Thyroid gland (tissue), 4 donors: ENCODE results near the gene CCSER1.

Experiments
- CTCF ChIP-seq, 6 experiments: fragments of 200-600 bp in 3 of 6; fragments of 450-650 bp in 3 of 6; sonication (generic) in 3 of 6; IDR thresholded peaks; one replicate each; pipeline ENCODE4 v1.5.1; 2016 to 2019; ENCODE audit warnings: antibody characterized with exemption in 6 of 6, mild to moderate bottlenecking in 2 of 6, inconsistent platforms in 1 of 6, moderate library complexity in 1 of 6
- POLR2A ChIP-seq, 2 donors: fragments of 450-650 bp; IDR thresholded peaks; one replicate each; pipeline ENCODE4 v1.6.1; 2017; ENCODE audit warnings: antibody characterized with exemption in 2 of 2, mild to moderate bottlenecking in 2 of 2, moderate library complexity in 1 of 2

DNA sequence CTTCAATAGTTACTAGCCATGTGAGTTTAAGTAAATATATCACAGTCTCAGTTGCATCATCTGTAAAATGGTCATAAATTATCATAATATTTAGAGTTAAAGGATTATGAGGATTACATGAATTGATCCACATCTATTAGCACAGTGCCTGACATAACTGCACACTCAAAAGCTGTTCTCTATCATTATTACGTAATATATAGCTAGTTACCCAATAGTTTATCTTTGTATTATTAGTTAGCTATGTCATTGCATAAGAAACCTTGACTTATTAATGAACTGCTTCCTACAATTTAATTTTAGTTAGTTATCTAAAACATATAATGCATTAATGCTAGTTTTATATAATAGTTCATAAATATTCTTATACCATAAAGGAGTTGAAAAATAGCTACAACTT is 1099.7 kb downstream of the CCSER1 start:
- no peak for TF ChIP-seq CTCF (IDR thresholded peaks at IDR 0.05)
- no peak for TF ChIP-seq POLR2A (IDR thresholded peaks at IDR 0.05)
